HAP-1 (cell line): ENCODE results near the gene RALGDS.
A peak's percentile ranks its signal among the peaks of the same experiment; 100 is the strongest.

Experiments
- DNase-seq, 2 experiments: peaks; one replicate each; pipeline ENCODE4 v3.0.0-alpha.2; 2016 to 2020; ENCODE audit warnings: low spot score in 2 of 2
- H3K27me3 ChIP-seq: fragments of 250-450 bp; sonication (Bioruptor Pico); 2 replicates; pipeline ENCODE4 v1.5.1; 2020; ENCODE audit warnings: low read depth, mild to moderate bottlenecking, moderate library complexity
- H3K36me3 ChIP-seq: fragments of 250-450 bp; sonication (Bioruptor Pico); replicated peaks from 2 replicates; pipeline ENCODE4 v1.5.1; 2020; ENCODE audit warnings: mild to moderate bottlenecking
- H3K4me1 ChIP-seq: fragments of 250-450 bp; sonication (Bioruptor Pico); 2 replicates; pipeline ENCODE4 v1.5.1; 2020; ENCODE audit warnings: mild to moderate bottlenecking
- H3K4me3 ChIP-seq: fragments of 250-450 bp; sonication (Bioruptor Pico); 2 replicates; pipeline ENCODE4 v1.5.1; 2020; ENCODE audit warnings: mild to moderate bottlenecking, moderate library complexity
- H3K9me3 ChIP-seq: fragments of 250-450 bp; sonication (Bioruptor Pico); 2 replicates; pipeline ENCODE4 v1.5.1; 2020; ENCODE audit warnings: mild to moderate bottlenecking, moderate library complexity
- in situ Hi-C: fragments of 300-500 bp; cut with MboI; formaldehyde crosslinking; loops from 3 replicates; pipeline ENCODE4 v1.14.3; 2020; ENCODE audit warnings: low sequenced_read_pairs, inconsistent platforms, mixed read lengths

The RALGDS gene

DNA sequence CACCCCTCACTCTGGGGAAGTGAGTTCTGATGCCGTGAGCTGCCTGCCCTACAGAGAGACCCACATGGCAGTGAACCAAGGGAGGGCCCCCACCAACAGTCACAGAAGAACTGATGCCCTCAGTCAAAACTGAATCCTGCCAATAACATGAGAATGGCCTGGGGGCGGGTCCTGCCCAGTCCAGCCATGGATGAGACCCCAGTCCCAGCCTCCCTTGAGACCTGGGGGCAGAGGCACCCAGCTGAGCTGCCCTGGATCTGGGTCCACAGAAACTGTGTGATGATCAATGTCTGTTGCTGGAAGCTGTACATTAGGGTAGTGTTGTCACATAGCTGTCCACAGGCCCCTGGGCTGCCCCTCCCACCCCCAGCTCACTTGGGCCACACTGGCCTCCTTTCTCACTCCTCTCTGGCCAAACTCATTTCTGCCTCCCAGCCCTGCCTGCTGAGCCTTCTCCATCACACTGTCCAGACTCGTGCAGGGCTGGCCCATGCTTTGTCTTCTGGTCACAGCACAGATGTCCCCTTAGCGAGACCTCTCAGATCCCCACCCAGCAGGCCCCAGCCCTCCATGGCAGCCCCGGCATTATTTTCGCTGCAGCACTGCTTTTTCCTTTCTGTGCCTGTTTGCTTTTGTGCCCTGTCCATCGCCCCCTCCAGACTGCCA is 25.8 kb upstream of the RALGDS start:
- H3K36me3 ChIP-seq, result peaks cover 5% of the 10 kb centered on the region; the same call in 1 of the 2 replicates
- DNase-seq, result no peak
- peak overlapping the region; percentile 79 for H3K4me3 ChIP-seq
- H3K4me1 ChIP-seq, result peaks cover 18% of the 10 kb centered on the region
- H3K9me3 ChIP-seq, result no peaks in the 10 kb centered on the region
- in situ Hi-C loops, result no loop called here
- no peaks in the 10 kb centered on the region for H3K27me3 ChIP-seq

DNA sequence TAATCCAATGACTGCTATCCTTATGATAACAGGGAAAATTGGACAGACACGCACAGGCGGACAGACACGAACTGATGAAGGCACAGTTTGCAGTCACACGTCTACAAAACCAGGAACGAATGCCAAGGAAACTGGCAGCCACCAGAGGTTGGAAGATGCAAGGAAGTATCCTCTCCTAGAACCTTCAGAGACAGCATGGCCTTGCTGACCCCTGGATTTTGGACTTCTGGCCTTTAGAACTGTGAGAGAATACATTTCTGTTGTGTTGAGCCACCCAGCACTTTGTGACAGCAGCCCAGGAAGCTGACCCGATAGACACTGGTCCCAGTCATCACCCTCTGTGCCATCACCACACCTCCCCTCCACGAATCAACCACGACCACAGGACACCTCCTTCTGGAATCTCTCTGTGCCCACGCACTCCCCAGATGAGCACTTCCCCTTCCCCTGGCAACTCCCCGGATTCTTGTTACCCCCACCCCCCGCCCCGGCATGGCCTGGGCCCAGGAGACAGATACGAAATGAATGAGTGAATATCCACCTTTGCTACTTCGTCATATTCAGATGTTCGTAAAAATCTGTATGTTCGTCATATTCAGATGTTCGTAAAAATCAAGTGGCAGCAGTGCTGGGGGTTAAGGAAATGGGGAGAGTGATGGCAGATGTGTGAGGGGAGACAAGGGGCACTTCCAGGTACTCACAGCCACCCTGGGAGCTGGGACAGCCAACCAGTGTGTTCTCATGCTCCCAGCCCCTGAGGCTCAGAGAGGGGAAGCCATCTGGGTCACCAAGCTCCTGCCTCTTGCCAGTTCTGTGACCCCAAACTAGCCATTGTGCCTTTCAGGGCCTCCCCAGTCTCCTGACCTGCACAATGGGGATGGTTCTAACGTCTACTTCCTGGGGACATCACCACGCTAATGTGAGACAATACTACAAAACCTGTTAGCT is 24.1 kb upstream of the RALGDS start:
- no peak for DNase-seq
- H3K4me1 ChIP-seq, result peaks cover 18% of the 10 kb centered on the region
- in situ Hi-C loops, result no loop called here
- no peaks in the 10 kb centered on the region for H3K9me3 ChIP-seq
- H3K27me3 ChIP-seq, result no peaks in the 10 kb centered on the region
- H3K36me3 ChIP-seq, result peaks cover 5% of the 10 kb centered on the region; the same call in 1 of the 2 replicates
- H3K4me3 ChIP-seq, result no peak overlapping the region

- H3K9me3 ChIP-seq, result no peaks in the 10 kb centered on the region
- H3K4me1 ChIP-seq, result peaks cover 12% of the 10 kb centered on the region
- peak overlapping the region; percentile 30 for H3K4me3 ChIP-seq
- H3K36me3 ChIP-seq, result peaks cover 5% of the 10 kb centered on the region; the same call in 1 of the 2 replicates
- H3K27me3 ChIP-seq, result no peaks in the 10 kb centered on the region
- in situ Hi-C loops, result no loop called here
- peak; percentile 63 to 86 for DNase-seq
Measured at GRCh38 chr9:133144142-133144903, 23.3 kb upstream of the RALGDS start.

- Histone ChIP-seq H3K4me3 (peak overlapping the region; percentile 30), H3K36me3 (peaks cover 5% of the 10 kb centered on the region; the same call in 1 of the 2 replicates), H3K9me3 (no peaks in the 10 kb centered on the region), H3K4me1 (peaks cover 12% of the 10 kb centered on the region), H3K27me3 (no peaks in the 10 kb centered on the region)
- in situ Hi-C loops, result no loop called here
- no peak for DNase-seq
Measured at GRCh38 chr9:133143639-133144141, 22.6 kb upstream of the RALGDS start.

DNA sequence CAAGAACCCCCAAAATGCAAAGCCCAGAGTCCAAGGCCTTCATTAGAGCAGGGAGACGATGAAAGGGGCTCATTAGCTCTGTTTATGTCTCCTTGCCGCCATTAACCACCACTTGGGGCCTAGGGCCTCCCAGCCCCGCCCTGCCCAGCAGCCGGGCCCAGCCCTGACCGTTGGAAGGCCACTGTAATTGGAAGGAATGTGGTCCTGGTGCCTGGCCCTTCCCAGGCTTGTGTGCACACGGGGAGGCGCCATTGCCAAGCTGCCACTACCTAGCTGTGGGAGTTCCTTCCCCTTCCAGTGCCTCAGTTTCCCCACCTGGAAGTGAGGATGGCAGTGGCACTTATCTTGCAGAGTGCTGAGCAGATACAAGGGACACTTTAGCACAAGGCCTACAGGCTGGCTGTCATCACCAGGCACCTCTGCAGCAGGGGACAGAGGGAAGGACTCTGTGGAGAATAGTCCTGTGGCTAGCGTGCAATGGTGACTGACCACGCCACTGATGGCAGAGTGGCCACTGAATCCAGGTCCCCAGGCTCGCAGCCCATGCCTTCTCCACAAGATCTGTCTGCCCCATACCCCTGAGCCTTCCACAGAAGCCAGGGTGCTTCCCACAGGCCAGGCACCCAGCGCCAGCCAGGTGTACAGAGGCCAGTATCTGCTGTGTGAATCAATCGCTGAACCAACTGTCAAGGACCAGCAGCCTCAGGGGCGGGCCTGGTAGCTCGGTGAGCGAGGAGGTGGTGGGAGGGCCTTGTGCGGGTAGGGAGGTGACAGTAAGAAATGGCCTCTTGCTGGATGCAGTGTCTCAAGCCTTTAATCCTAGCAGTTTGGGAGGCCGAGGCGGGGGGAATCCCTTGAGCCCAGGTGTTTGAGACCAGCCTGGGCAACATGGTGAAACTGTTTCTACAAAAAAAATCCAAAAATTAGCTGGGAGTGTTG is 21.9 kb upstream of the RALGDS start:
- Histone ChIP-seq H3K9me3 (no peaks in the 10 kb centered on the region), H3K4me1 (peaks cover 11% of the 10 kb centered on the region), H3K36me3 (peaks cover 5% of the 10 kb centered on the region; the same call in 1 of the 2 replicates), H3K27me3 (no peaks in the 10 kb centered on the region), H3K4me3 (no peak overlapping the region)
- in situ Hi-C loops, result no loop called here
- DNase-seq, result no peak

DNA sequence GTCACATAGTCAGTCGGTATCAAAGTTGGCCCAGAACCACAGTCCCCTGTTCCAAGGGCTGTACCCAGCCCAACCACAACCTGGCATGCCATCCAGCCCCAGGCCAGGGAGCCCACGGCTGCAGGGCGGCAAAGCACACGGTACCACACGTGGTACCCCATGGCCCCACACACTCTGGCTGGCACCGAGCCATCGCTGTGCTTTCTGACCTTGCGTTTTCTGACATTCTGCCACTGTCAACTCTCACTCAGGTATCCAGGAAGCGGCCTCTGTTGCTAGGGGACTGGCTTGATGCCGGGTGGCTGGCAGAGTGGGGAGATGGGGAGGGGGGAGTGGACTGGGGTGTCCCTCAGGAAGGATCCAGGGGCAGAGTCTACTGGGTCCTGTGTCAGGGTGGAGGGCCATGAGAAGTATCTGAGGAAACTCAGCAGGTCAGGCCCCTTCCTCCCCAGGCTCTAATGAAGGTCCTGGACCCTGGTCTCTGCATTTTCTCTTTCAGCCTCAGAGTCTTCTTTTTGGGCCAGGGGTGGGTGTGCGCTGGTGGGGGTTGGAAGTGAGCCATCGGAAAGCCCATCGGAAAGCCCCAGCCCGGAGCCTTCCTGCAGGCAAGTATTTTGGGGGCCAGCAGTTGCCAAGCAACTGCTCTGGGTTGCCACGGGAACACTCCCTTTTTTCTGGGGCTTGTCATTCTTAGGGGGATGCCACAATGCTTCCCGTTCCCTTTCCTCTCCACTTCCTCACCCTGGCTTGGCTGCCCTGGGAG is 21.0 kb upstream of the RALGDS start:
- Histone ChIP-seq H3K36me3 (peaks cover under 1% of the 10 kb centered on the region; the same call in 1 of the 2 replicates), H3K4me1 (peaks cover 7% of the 10 kb centered on the region), H3K9me3 (no peaks in the 10 kb centered on the region), H3K4me3 (no peak overlapping the region), H3K27me3 (no peaks in the 10 kb centered on the region)
- in situ Hi-C loops, result no loop called here
- no peak for DNase-seq

DNA sequence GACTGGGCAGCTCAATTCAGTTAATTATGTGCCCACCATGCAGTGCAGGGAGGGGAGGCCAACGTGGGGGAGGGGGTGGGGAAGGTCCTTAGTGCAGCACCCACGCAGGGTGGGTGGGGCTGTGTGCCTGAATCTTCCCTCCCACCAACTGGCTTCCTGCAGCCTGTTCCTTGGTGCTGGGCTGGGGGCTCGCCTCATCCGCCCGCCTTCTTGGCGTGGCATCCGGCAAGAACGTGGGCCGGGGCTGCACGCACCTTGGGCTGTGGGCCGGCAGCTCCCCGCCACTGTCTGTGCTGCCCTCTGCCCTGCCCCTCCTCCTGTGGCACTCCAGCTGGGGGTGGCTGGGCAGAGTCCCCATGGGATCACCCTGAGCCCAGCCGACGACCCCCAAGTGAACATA is 19.6 kb upstream of the RALGDS start:
- DNase-seq, result no peak
- H3K4me3 ChIP-seq, result no peak overlapping the region
- peaks cover 7% of the 10 kb centered on the region for H3K4me1 ChIP-seq
- H3K27me3 ChIP-seq, result no peaks in the 10 kb centered on the region
- H3K9me3 ChIP-seq, result no peaks in the 10 kb centered on the region
- no peaks in the 10 kb centered on the region for H3K36me3 ChIP-seq
- in situ Hi-C loops, result no loop called here

DNA sequence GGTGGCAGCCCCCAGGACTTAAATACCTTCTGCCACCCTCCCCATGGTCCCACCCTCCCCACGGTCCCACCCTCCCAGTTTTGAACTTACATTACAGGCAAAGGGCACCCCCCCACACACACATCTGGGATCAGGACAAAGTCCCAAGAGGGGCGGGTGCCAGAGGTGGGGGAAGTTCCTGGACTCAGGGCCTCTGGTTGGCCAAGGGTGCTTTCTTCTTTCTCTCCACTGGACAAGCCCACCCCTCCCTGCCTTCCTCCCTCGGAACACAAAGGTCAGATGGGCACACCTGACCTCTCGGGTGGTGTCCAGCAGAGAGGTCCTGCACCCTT is 19.1 kb upstream of the RALGDS start:
- Histone ChIP-seq H3K27me3 (no peaks in the 10 kb centered on the region), H3K9me3 (no peaks in the 10 kb centered on the region), H3K4me3 (no peak overlapping the region), H3K36me3 (no peaks in the 10 kb centered on the region), H3K4me1 (peaks cover 7% of the 10 kb centered on the region)
- no peak for DNase-seq
- in situ Hi-C loops, result no loop called here

- Histone ChIP-seq H3K9me3 (no peaks in the 10 kb centered on the region), H3K4me1 (peaks cover 4% of the 10 kb centered on the region)
- in situ Hi-C loops, result no loop called here
Measured at GRCh38 chr9:133139246-133140173, 18.5 kb upstream of the RALGDS start.

GRCh38 chr9:133137451-133138231 is 16.6 kb upstream of the RALGDS start:
- no peaks in the 10 kb centered on the region for H3K36me3 ChIP-seq
- in situ Hi-C loops, result no loop called here
- no peaks in the 10 kb centered on the region for H3K4me1 ChIP-seq

More at GRCh38 chr9:133139246-133140173, 18.5 kb upstream of the RALGDS start:
- Histone ChIP-seq H3K4me3 (no peak overlapping the region), H3K27me3 (no peaks in the 10 kb centered on the region), H3K36me3 (no peaks in the 10 kb centered on the region)
- no peak for DNase-seq

More at GRCh38 chr9:133137451-133138231, 16.6 kb upstream of the RALGDS start:
- Histone ChIP-seq H3K9me3 (no peaks in the 10 kb centered on the region), H3K4me3 (no peak overlapping the region), H3K27me3 (no peaks in the 10 kb centered on the region)
- DNase-seq, result no peak
